AG04450 (cell line): ENCODE data around the gene WNT1. TPM values are rescaled to one million over a fixed set of nuclear protein-coding genes. Genes with fewer than 3 reads are reported as not detected.

Source experiments
- CTCF ChIA-PET: fragments of 300-600, 350-600 bp; formaldehyde crosslinking; extraction: SDS; loops from one replicate; lab custom pipeline; 2022; ENCODE audit warnings: antibody characterized with exemption, inconsistent platforms; lab: Charles Lee
- POLR2A ChIA-PET: fragments of 350-600 bp; formaldehyde crosslinking; extraction: SDS; loops from one replicate; lab custom pipeline; 2021; ENCODE audit warnings: antibody characterized with exemption, inconsistent platforms; lab: Yijun Ruan, JAX
- DNase-seq: peaks from one replicate; pipeline ENCODE4 v3.0.0-alpha.2; 2011; ENCODE audit warnings: low read depth, low spot score
- H3K27ac ChIP-seq: one replicate; pipeline ENCODE4 v1.5.1; 2012; ENCODE audit warnings: low read depth, low read length, control low read depth
- H3K27me3 ChIP-seq: one replicate; pipeline ENCODE4 v1.6.0; 2012; ENCODE audit warnings: low read length; ENCODE audit not compliant: control insufficient read depth, insufficient read depth
- H3K4me3 ChIP-seq: 2 replicates; pipeline ENCODE4 v1.5.1; 2011; ENCODE audit warnings: mild to moderate bottlenecking, low read depth, low read length, control low read depth
- H3K9me3 ChIP-seq: 2 replicates; pipeline ENCODE4 v1.5.1; 2012; ENCODE audit warnings: low read length; ENCODE audit not compliant: control insufficient read depth, insufficient read depth
- CTCF ChIP-seq: IDR thresholded peaks from 2 replicates; pipeline ENCODE4 v1.5.1; 2011; ENCODE audit warnings: low read depth, low read length, control low read depth, inconsistent platforms
- polyA plus RNA-seq: library from polyadenylated mRNA; depleted of rRNA; stranded (reverse); fragments of >200 nt; gene quantifications from 2 replicates; pipeline ENCODE4 v1.2.3, GENCODE V29; 2011

WNT1 gene
- polyA plus RNA-seq, 1 experiment = not detected

GRCh38 chr12:49000346-49000745 lies 22.2 kb downstream of the WNT1 start:
- ChIA-PET CTCF (interaction anchor here (1.7 to 4.9 kb wide), 3 partner anchors 12 to 147 kb away, joined by 6 to 27 read pairs (median 7); no protein-coding TSS in a partner anchor), POLR2A (interaction anchor here (1.0 kb wide), 1 partner anchor 43 kb away, joined by 3 read pairs; the partner anchor contains the start of gene ARF3)
- no peak for TF ChIP-seq CTCF
- H3K27ac ChIP-seq = no peak overlapping the region
- no peak for DNase-seq
- peaks cover 12% of the 10 kb centered on the region for H3K27me3 ChIP-seq
- H3K9me3 ChIP-seq = no peaks in the 10 kb centered on the region; the same call in 1 of the 2 replicates
- no peak overlapping the region for H3K4me3 ChIP-seq

GRCh38 chr12:49008943-49009342 lies 30.8 kb downstream of the WNT1 start:
- ChIA-PET POLR2A (no interaction called here), CTCF (interaction anchor here (0.7 to 1.3 kb wide), 3 partner anchors 14 to 22 kb away, joined by 3 to 7 read pairs (median 3); no protein-coding TSS in a partner anchor)
- no peaks in the 10 kb centered on the region for H3K27me3 ChIP-seq
- H3K9me3 ChIP-seq = no peaks in the 10 kb centered on the region
- no peak for DNase-seq
- H3K27ac ChIP-seq = no peak overlapping the region
- no peak overlapping the region for H3K4me3 ChIP-seq
- no peak for TF ChIP-seq CTCF

- H3K27ac ChIP-seq = no peak overlapping the region
- no peaks in the 10 kb centered on the region for H3K9me3 ChIP-seq
- no peak for TF ChIP-seq CTCF
- H3K27me3 ChIP-seq = no peaks in the 10 kb centered on the region
- no peak overlapping the region for H3K4me3 ChIP-seq
- POLR2A ChIA-PET = no interaction called here
- CTCF ChIA-PET = interaction anchor here (0.6 to 1.0 kb wide), 2 partner anchors 22 to 731 kb away, joined by 3 to 4 read pairs; partner anchors contain the start of gene TMBIM6
- DNase-seq = no peak
Observed at GRCh38 chr12:49010092-49010668, 32.1 kb downstream of the WNT1 start.

GRCh38 chr12:49012739-49013138 lies 34.6 kb downstream of the WNT1 start:
- ChIA-PET CTCF (interaction anchor here (1.1 to 3.1 kb wide), 2 partner anchors 16 to 39 kb away, joined by 3 to 9 read pairs; no protein-coding TSS in a partner anchor), POLR2A (interaction anchor here (1.2 kb wide), 1 partner anchor 16 kb away, joined by 3 read pairs; no protein-coding TSS in a partner anchor)
- Histone ChIP-seq H3K9me3 (no peaks in the 10 kb centered on the region), H3K27me3 (no peaks in the 10 kb centered on the region), H3K4me3 (no peak overlapping the region), H3K27ac (no peak overlapping the region)
- no peak for DNase-seq
- TF ChIP-seq CTCF = no peak

GRCh38 chr12:49013428-49013827 lies 35.3 kb downstream of the WNT1 start:
- Histone ChIP-seq H3K27ac (no peak overlapping the region), H3K27me3 (no peaks in the 10 kb centered on the region), H3K4me3 (no peak overlapping the region), H3K9me3 (no peaks in the 10 kb centered on the region; the same call in 1 of the 2 replicates)
- CTCF ChIA-PET = interaction anchor here (1.1 to 3.1 kb wide), 3 partner anchors 17 to 39 kb away, joined by 3 to 9 read pairs (median 6); no protein-coding TSS in a partner anchor
- no peak for TF ChIP-seq CTCF
- DNase-seq = no peak
- POLR2A ChIA-PET = interaction anchor here (1.2 kb wide), 1 partner anchor 17 kb away, joined by 3 read pairs; no protein-coding TSS in a partner anchor
